Liver (tissue), 9 donors: Measurements from ENCODE around the gene PIGM. TPM values are rescaled to one million over a fixed set of nuclear protein-coding genes. Genes with fewer than 3 reads are reported as not detected.

Experiments used
- DNase-seq: peaks from one replicate; pipeline ENCODE4 v3.0.0-alpha.2; 2017; ENCODE audit warnings: low spot score
- H3K27ac ChIP-seq, 2 donors: one replicate each; pipeline ENCODE4 v1.7.0; 2013; ENCODE audit warnings: inconsistent platforms in 2 of 2, low read length in 2 of 2, control low read depth in 1 of 2, low read depth in 1 of 2, mild to moderate bottlenecking in 1 of 2
- H3K27me3 ChIP-seq, 4 donors: one replicate each; pipeline versions ENCODE4 v1.6.1 to v1.7.0; 2013; ENCODE audit warnings: low read length in 3 of 4, inconsistent platforms in 1 of 4, mild to moderate bottlenecking in 1 of 4, moderate library complexity in 1 of 4; ENCODE audit not compliant: control insufficient read depth in 4 of 4, insufficient read depth in 4 of 4
- H3K36me3 ChIP-seq, 4 donors: one replicate each; pipeline versions ENCODE4 v1.6.1 to v1.7.0; 2013; ENCODE audit warnings: low read length in 3 of 4, mild to moderate bottlenecking in 3 of 4, low read depth in 1 of 4, moderate library complexity in 1 of 4; ENCODE audit not compliant: control insufficient read depth in 4 of 4, insufficient read depth in 3 of 4
- H3K4me1 ChIP-seq, 4 donors: one replicate each; pipeline versions ENCODE4 v1.6.1 to v1.7.0; 2013; ENCODE audit warnings: low read length in 3 of 4, mild to moderate bottlenecking in 3 of 4, moderate library complexity in 1 of 4; ENCODE audit not compliant: control insufficient read depth in 4 of 4, insufficient read depth in 4 of 4
- H3K4me3 ChIP-seq, 3 donors: one replicate each; pipeline versions ENCODE4 v1.6.1 to v1.7.0; 2013; ENCODE audit warnings: low read length in 3 of 3, control low read depth in 1 of 3, low read depth in 1 of 3, mild to moderate bottlenecking in 1 of 3
- H3K9ac ChIP-seq, 2 donors: one replicate each; pipeline ENCODE4 v1.7.0; 2013; ENCODE audit warnings: low read length in 2 of 2, mild to moderate bottlenecking in 2 of 2, moderate library complexity in 2 of 2, control low read depth in 1 of 2, low read depth in 1 of 2
- H3K9me3 ChIP-seq, 4 donors: one replicate each; pipeline versions ENCODE4 v1.6.1 to v1.7.0; 2013; ENCODE audit warnings: low read length in 3 of 4; ENCODE audit not compliant: control insufficient read depth in 4 of 4
- ATF3 ChIP-seq: IDR thresholded peaks from 2 replicates; pipeline ENCODE4 v1.6.1; 2016; ENCODE audit warnings: antibody characterized with exemption
- CTCF ChIP-seq: fragments of 150-350 bp; IDR thresholded peaks from 2 replicates; pipeline ENCODE4 v1.5.1; 2017; ENCODE audit warnings: improper control_type of control experiment, low read depth, low read length; ENCODE audit not compliant: missing input control
- EGR1 ChIP-seq, 2 donors: IDR thresholded peaks; 2 replicates each; pipeline ENCODE4 v1.6.1; 2016 to 2018; ENCODE audit warnings: antibody characterized with exemption in 2 of 2, low read depth in 2 of 2
- FOXA1 ChIP-seq: IDR thresholded peaks from 2 replicates; pipeline ENCODE4 v1.6.1; 2016; ENCODE audit warnings: antibody characterized with exemption
- FOXA2 ChIP-seq: IDR thresholded peaks from 2 replicates; pipeline ENCODE4 v1.6.1; 2016; ENCODE audit warnings: antibody characterized with exemption
- GABPA ChIP-seq, 2 donors: IDR thresholded peaks in 1 of 2; conservative IDR thresholded peaks in 1 of 2; 2 replicates each; pipeline ENCODE4 v1.6.1; 2016; ENCODE audit warnings: antibody characterized with exemption in 2 of 2, mild to moderate bottlenecking in 1 of 2, moderate library complexity in 1 of 2
- HNF4A ChIP-seq, 2 donors: conservative IDR thresholded peaks; 2 replicates each; pipeline ENCODE4 v1.6.1; 2016; ENCODE audit warnings: antibody characterized with exemption in 2 of 2, mild to moderate bottlenecking in 2 of 2
- HNF4G ChIP-seq: IDR thresholded peaks from 2 replicates; pipeline ENCODE4 v1.6.1; 2016; ENCODE audit warnings: antibody characterized with exemption
- JUND ChIP-seq, 2 donors: IDR thresholded peaks; 2 replicates each; pipeline ENCODE4 v1.6.1; 2016; ENCODE audit warnings: antibody characterized with exemption in 2 of 2
- NR2F2 ChIP-seq: IDR thresholded peaks from 2 replicates; pipeline ENCODE4 v1.6.1; 2016; ENCODE audit warnings: antibody characterized with exemption
- RAD21 ChIP-seq, 2 donors: IDR thresholded peaks; 2 replicates each; pipeline ENCODE4 v1.6.1; 2016; ENCODE audit warnings: antibody characterized with exemption in 2 of 2, mild to moderate bottlenecking in 2 of 2
- REST ChIP-seq: IDR thresholded peaks from 2 replicates; pipeline ENCODE4 v1.6.1; 2016; ENCODE audit warnings: antibody characterized with exemption, mild to moderate bottlenecking
- RXRA ChIP-seq, 2 donors: IDR thresholded peaks; 2 replicates each; pipeline ENCODE4 v1.6.1; 2017 to 2018; ENCODE audit warnings: antibody characterized with exemption in 2 of 2, mild to moderate bottlenecking in 1 of 2
- SP1 ChIP-seq: IDR thresholded peaks from 2 replicates; pipeline ENCODE4 v1.6.1; 2018; ENCODE audit warnings: antibody characterized with exemption, mild to moderate bottlenecking
- TAF1 ChIP-seq: conservative IDR thresholded peaks from 2 replicates; pipeline ENCODE4 v1.6.1; 2016; ENCODE audit warnings: antibody characterized with exemption, mild to moderate bottlenecking
- YY1 ChIP-seq: IDR thresholded peaks from 2 replicates; pipeline ENCODE4 v1.6.1; 2016; ENCODE audit warnings: antibody characterized with exemption, mild to moderate bottlenecking
- ZBTB33 ChIP-seq: IDR thresholded peaks from 2 replicates; pipeline ENCODE4 v1.6.1; 2016; ENCODE audit warnings: antibody characterized with exemption
- WGBS: extraction: QIAGEN DNeasy Blood & Tissue Kit; methylation state at CpG from one replicate; pipeline ENCODE4 v1.1.7; 2013; 5-methylcytosine and 5-hydroxymethylcytosine counted together
- polyA plus RNA-seq, 2 donors: library from polyadenylated mRNA; stranded (reverse) in 1 of 2; unstranded in 1 of 2; fragments of 200-250 nt in 1 of 2; fragments of >200 nt in 1 of 2; fragmentation: Nextera tagmentation in 1 of 2; extraction: Ambion mirVana in 1 of 2; gene quantifications; one replicate each; pipeline versions ENCODE4 v1.2.1 to v1.2.3, GENCODE V29; 2013 to 2015
- total RNA-seq, 2 donors: library from RNA; depleted of rRNA; stranded (reverse); fragments of >200 nt; gene quantifications; one replicate each; pipeline ENCODE4 v1.2.3, GENCODE V29; 2014
- donor health status: healthy.
- donor health status: healthy.
- donor health status: healthy.
- donor health status: healthy.
- donor health status: healthy.

PIGM gene
- total and polyA plus RNA-seq, 4 donors = 2.9 to 4.2 (median 3.6) TPM

GRCh38 chr1:160004001-160004400 lies 27.8 kb downstream of the PIGM start:
- WGBS = 89% methylated on average over 1 of the region's 1 CpG

More at GRCh38 chr1:160004001-160004400, 27.8 kb downstream of the PIGM start:
- no peaks in the 10 kb centered on the region for H3K9me3 ChIP-seq
- no peak overlapping the region for H3K4me3 ChIP-seq
- no peaks in the 10 kb centered on the region for H3K27me3 ChIP-seq
- no peak for TF ChIP-seq HNF4G
- no peak for TF ChIP-seq TAF1
- TF ChIP-seq REST = no peak
- no peak for TF ChIP-seq FOXA2
- TF ChIP-seq FOXA1 = no peak
- TF ChIP-seq JUND (IDR thresholded peaks at IDR 0.05) = no peak
- TF ChIP-seq NR2F2 = no peak
- no peak for TF ChIP-seq HNF4A (conservative IDR thresholded peaks at IDR 0.05)
- no peak for TF ChIP-seq ZBTB33
- TF ChIP-seq EGR1 (IDR thresholded peaks at IDR 0.05; ENCODE audit: low read depth in 2 of 2) = no peak
- TF ChIP-seq SP1 = no peak
- TF ChIP-seq RAD21 (IDR thresholded peaks at IDR 0.05) = no peak
- TF ChIP-seq ATF3 = no peak
- TF ChIP-seq RXRA (IDR thresholded peaks at IDR 0.05) = no peak
- no peak for TF ChIP-seq CTCF
- TF ChIP-seq YY1 = no peak
- no peak for TF ChIP-seq GABPA (IDR thresholded peaks at IDR 0.05 in 1 of 2, conservative IDR thresholded peaks at IDR 0.05 in 1 of 2)
- no peak overlapping the region for H3K27ac ChIP-seq
- H3K4me1 ChIP-seq = no peaks in the 10 kb centered on the region
- no peak for DNase-seq
- no peaks in the 10 kb centered on the region for H3K36me3 ChIP-seq
- no peak overlapping the region for H3K9ac ChIP-seq
